B cell (primary cell): ENCODE measurements around the gene NSFL1C. TPM values are rescaled to one million over a fixed set of nuclear protein-coding genes. Genes with fewer than 3 reads are reported as not detected.

Experiments used
- ATAC-seq: fragments of 200-7000 bp; cut with Tn5 transposase; one replicate; pipeline ENCODE4 v1.10.0; 2021; ENCODE audit warnings: low read depth, mild to moderate bottlenecking, moderate number of reproducible peaks, moderate library complexity
- CTCF ChIA-PET: fragments of 350-600 bp; sonication (Branson Sonifier 250); formaldehyde crosslinking; loops from one replicate; lab custom pipeline; 2021; ENCODE audit warnings: antibody characterized with exemption, inconsistent platforms; lab: Charles Lee
- POLR2A ChIA-PET: fragments of 350-600 bp; sonication (Branson Sonifier 250); formaldehyde crosslinking; loops from one replicate; lab custom pipeline; 2021; ENCODE audit warnings: antibody characterized with exemption; lab: Charles Lee
- DNase-seq: peaks from one replicate; pipeline ENCODE4 v3.0.0; 2013
- H2AFZ ChIP-seq: 2 replicates; pipeline ENCODE4 v1.6.1; 2012; ENCODE audit warnings: mild to moderate bottlenecking, low read depth, low read length; ENCODE audit not compliant: insufficient read depth, poor library complexity, severe bottlenecking
- H3K27ac ChIP-seq, 2 donors: 1 replicate in 1 of 2; 2 replicates in 1 of 2; pipeline ENCODE4 v1.5.1; 2012 to 2013; ENCODE audit warnings: low read length in 2 of 2, mild to moderate bottlenecking in 2 of 2, moderate library complexity in 1 of 2
- H3K27me3 ChIP-seq, 4 experiments: fragments of 200-600 bp in 1 of 4; sonication (generic) in 1 of 4; replicated peaks in 1 of 4; 1 replicate in 2 of 4; 2 replicates in 2 of 4; pipeline versions ENCODE4 v1.6.1 to v1.7.0; 2013 to 2016; ENCODE audit warnings: low read length in 3 of 4, mild to moderate bottlenecking in 2 of 4, mixed read lengths in 1 of 4, moderate library complexity in 1 of 4; ENCODE audit not compliant: insufficient read depth in 4 of 4, control insufficient read depth in 3 of 4; ENCODE audit errors: control extremely low read depth in 1 of 4
- H3K36me3 ChIP-seq, 2 experiments: replicated peaks in 1 of 2; 1 replicate in 1 of 2; 2 replicates in 1 of 2; pipeline versions ENCODE4 v1.6.1 to v1.7.1; 2013; ENCODE audit warnings: low read length in 1 of 2; ENCODE audit not compliant: insufficient read depth in 2 of 2, control insufficient read depth in 1 of 2; ENCODE audit errors: control extremely low read depth in 1 of 2, extremely low read depth in 1 of 2
- H3K4me1 ChIP-seq, 2 donors: fragments of 200-600 bp in 1 of 2; sonication (generic) in 1 of 2; 1 replicate in 1 of 2; 2 replicates in 1 of 2; pipeline versions ENCODE4 v1.5.1 to v1.6.1; 2013 to 2017; ENCODE audit warnings: low read length in 2 of 2; ENCODE audit not compliant: control insufficient read depth in 2 of 2, insufficient read depth in 2 of 2
- H3K4me2 ChIP-seq: replicated peaks from 2 replicates; pipeline ENCODE3; 2012; ENCODE audit warnings: mild to moderate bottlenecking, low read depth, low read length; ENCODE audit not compliant: poor library complexity, severe bottlenecking
- H3K4me3 ChIP-seq, 5 experiments: fragments of 200-600 bp in 1 of 5; sonication (generic) in 1 of 5; 1 replicate in 3 of 5; 2 replicates in 2 of 5; pipeline versions ENCODE4 v1.5.1 to v1.7.0; 2011 to 2016; ENCODE audit warnings: low read length in 4 of 5, mild to moderate bottlenecking in 4 of 5, low read depth in 2 of 5, control low read depth in 1 of 5, moderate library complexity in 1 of 5; ENCODE audit not compliant: insufficient read depth in 1 of 5; ENCODE audit errors: control extremely low read depth in 1 of 5, extremely low read depth in 1 of 5
- H3K79me2 ChIP-seq: fragments of 200-600 bp; sonication (generic); one replicate; pipeline ENCODE4 v1.6.0; 2016; ENCODE audit warnings: low read length; ENCODE audit not compliant: control insufficient read depth, insufficient read depth
- H3K9ac ChIP-seq: fragments of 200-600 bp; sonication (generic); 2 replicates; pipeline ENCODE4 v1.6.1; 2017; ENCODE audit warnings: mild to moderate bottlenecking, low read length, moderate library complexity
- H3K9me3 ChIP-seq, 3 donors: one replicate each; pipeline versions ENCODE4 v1.6.1 to v1.7.1; 2013; ENCODE audit warnings: low read length in 2 of 3; ENCODE audit not compliant: control insufficient read depth in 2 of 3, insufficient read depth in 1 of 3; ENCODE audit errors: control extremely low read depth in 1 of 3
- H4K20me1 ChIP-seq: 2 replicates; pipeline ENCODE4 v1.6.0; 2012; ENCODE audit warnings: mild to moderate bottlenecking, low read length; ENCODE audit not compliant: insufficient read depth, control insufficient read depth, poor library complexity, severe bottlenecking
- H3K27ac Mint-ChIP-seq: one replicate; pipeline ENCODE4 v1.8.0; 2021; ENCODE audit warnings: mixed read lengths
- H3K27me3 Mint-ChIP-seq: one replicate; pipeline ENCODE4 v1.8.0; 2021; ENCODE audit warnings: mixed read lengths
- H3K4me1 Mint-ChIP-seq: one replicate; pipeline ENCODE4 v1.8.0; 2021; ENCODE audit warnings: mixed read lengths
- H3K4me3 Mint-ChIP-seq: one replicate; pipeline ENCODE4 v1.8.0; 2021; ENCODE audit warnings: mixed read lengths
- H3K9me3 Mint-ChIP-seq: one replicate; pipeline ENCODE4 v1.8.0; 2022; ENCODE audit warnings: mixed read lengths; ENCODE audit not compliant: insufficient read depth
- CTCF ChIP-seq: fragments of 200-600 bp; IDR thresholded peaks from one replicate; pipeline ENCODE4 v1.8.0; 2022; ENCODE audit warnings: antibody characterized with exemption, mild to moderate bottlenecking
- EZH2 ChIP-seq: IDR thresholded peaks from 2 replicates; pipeline ENCODE4 v1.6.1; 2012; ENCODE audit warnings: borderline replicate concordance, low read depth, mild to moderate bottlenecking, moderate library complexity, low read length; ENCODE audit not compliant: insufficient read depth, poor library complexity, severe bottlenecking
- WGBS: methylation state at CpG from one replicate; pipeline ENCODE4 v1.1.5; 2013; ENCODE audit warnings: missing lambda C conversion rate; ENCODE audit not compliant: insufficient coverage; 5-methylcytosine and 5-hydroxymethylcytosine counted together
- intact Hi-C: fragments of 100-400 bp; cut with micrococcal nuclease; formaldehyde crosslinking; loops from one replicate; pipeline ENCODE4 v1.10.0; 2022
- polyA plus RNA-seq: library from polyadenylated mRNA; depleted of rRNA; stranded (reverse); fragments of >200 nt; gene quantifications from 2 replicates; pipeline ENCODE4 v1.2.3, GENCODE V29; 2012
- total RNA-seq, 2 donors: library from RNA; stranded (reverse); fragments of 120-200 nt in 1 of 2; gene quantifications; 1 replicate in 1 of 2; 2 replicates in 1 of 2; pipeline versions ENCODE4 v1.2.3 to v1.2.4, GENCODE V29; 2013 to 2022

NSFL1C gene
- total and polyA plus RNA-seq, 2 donors (not counting 1 experiment from before 2014, with no cell fraction given): 24.1 to 80.3 TPM

GRCh38 chr20:1467082-1467354 is 369 bp upstream of the NSFL1C start:
- Mint-ChIP-seq H3K9me3 (no peaks in the 10 kb centered on the region), H3K27ac (peak overlapping the region; percentile 93), H3K4me3 (peak overlapping the region; percentile 90), H3K27me3 (no peaks in the 10 kb centered on the region), H3K4me1 (peaks cover 73% of the 10 kb centered on the region)
- Histone ChIP-seq H3K36me3 (peaks cover 0 to 23% of the 10 kb centered on the region in 2 experiments), H3K4me3 (peak overlapping the region; percentile 54 to 71 (median 60)), H3K9me3 (no peaks in the 10 kb centered on the region), H4K20me1 (peaks cover 37% of the 10 kb centered on the region), H3K27ac (peak overlapping the region; percentile 79 to 92), H3K27me3 (no peaks in the 10 kb centered on the region), H3K79me2 (peaks cover 38% of the 10 kb centered on the region), H2AFZ (peak overlapping the region; percentile 68), H3K4me2 (peak overlapping the region; percentile 92), H3K9ac (peak overlapping the region; percentile 67), H3K4me1 (peaks cover 52 to 60% of the 10 kb centered on the region in 2 donors)
- POLR2A ChIA-PET: interaction anchor here (0.6 to 2.6 kb wide), 4 partner anchors 74 to 1058 kb away, joined by 3 to 15 read pairs (median 5); partner anchors contain the start of genes FAM110A, FKBP1A and SNRPB
- 0% methylated on average over 5 of the region's 7 CpGs for WGBS
- peak; percentile 65 for TF ChIP-seq CTCF
- no peak for TF ChIP-seq EZH2
- no peak for DNase-seq
- intact Hi-C loops: loop anchor here (1.0 to 10.0 kb wide), 9 partner anchors 30 to 1008 kb away; partner anchors contain the start of genes FAM110A, PSMF1, RAD21L1 and SNRPB
- no peak for ATAC-seq
- CTCF ChIA-PET: interaction anchor here (1.0 to 4.9 kb wide), 17 partner anchors 8 to 310 kb away, joined by 3 to 85 read pairs (median 6); partner anchors contain the start of genes FKBP1A, SIRPB2 and SNPH
